Activated T-cell treated with anti-CD3 and anti-CD28 coated beads for 4 hours (primary cell): Measurements from ENCODE around the gene SIAH2.

Experiments
- DNase-seq: peaks from one replicate; pipeline ENCODE4 v3.0.0-alpha.2; 2020

SIAH2 gene

GRCh38 chr3:150733373-150733935 lies 29.5 kb downstream of the SIAH2 start:
- no peak for DNase-seq

DNA sequence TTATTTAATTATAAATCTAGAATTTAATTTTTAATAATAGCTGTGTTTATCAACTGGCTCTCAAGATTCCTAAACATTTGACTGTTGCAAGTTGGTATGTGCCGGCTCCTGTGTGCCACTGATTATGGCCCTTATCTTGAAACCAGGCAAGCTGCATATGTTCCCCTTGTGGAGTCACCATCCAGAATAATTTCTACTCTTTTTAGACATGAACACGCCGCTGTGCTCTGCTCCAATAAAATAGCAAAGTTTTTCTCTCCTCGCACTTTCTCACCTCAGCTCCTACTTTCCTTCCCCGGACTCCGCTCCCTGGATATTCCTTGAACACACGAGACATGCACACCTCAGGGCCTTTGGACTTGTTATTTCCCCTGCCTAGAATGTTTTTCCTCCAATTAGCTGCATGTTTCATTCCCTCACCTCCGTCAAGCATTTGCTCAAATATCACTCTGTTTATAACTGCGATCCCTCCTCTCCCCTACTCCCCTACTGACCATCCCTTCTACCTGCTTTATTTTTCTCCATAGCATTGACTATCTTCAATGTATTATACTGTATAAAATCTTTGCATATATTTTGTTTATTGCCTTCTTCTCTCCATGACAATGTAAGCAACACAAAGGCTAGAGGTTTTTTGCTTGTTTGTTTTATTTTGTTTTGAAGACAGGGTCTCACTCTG lies 33.1 kb downstream of the SIAH2 start:
- DNase-seq, result no peak

DNA sequence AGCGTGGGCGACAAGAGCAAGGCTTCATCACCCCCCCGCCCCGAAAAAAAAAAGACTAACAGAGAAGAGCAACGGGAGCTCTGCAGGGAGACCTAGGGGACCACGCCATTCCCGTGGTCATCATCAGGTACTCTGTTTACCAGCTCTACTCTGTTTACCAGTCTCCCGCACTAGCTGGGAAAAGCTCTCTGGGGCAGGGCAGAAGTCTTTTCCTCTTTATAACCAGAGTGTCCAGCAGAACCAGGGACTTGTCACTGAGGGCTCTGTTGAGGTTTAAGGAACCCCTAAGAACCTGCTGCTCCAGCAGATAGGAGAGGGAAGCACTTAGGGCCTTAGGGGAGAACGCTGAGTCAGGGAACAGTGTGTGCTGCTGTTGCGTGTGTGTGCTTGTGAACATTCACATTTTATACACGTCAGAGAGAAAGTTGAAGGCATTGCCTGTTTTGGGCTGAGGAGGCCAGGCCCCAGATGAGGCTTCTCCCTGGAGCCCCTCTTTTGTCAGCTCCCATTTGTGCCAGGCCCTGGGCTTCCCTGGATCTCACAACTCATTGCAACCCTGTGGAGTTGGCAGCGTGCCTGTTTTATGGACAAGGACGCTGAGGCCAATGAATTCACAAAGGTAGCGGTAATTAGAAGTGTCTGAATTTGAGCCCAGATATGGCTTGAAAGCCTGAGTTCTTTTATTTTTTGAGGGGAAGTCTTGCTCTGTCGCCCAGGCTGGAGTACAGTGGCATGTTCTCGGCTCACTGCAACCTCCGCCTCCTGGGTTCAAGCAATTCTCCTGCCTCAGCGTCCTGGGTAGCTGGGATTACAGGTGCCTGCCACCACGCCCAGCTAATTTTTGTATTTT lies 35.1 kb downstream of the SIAH2 start:
- DNase-seq, result no peak

DNA sequence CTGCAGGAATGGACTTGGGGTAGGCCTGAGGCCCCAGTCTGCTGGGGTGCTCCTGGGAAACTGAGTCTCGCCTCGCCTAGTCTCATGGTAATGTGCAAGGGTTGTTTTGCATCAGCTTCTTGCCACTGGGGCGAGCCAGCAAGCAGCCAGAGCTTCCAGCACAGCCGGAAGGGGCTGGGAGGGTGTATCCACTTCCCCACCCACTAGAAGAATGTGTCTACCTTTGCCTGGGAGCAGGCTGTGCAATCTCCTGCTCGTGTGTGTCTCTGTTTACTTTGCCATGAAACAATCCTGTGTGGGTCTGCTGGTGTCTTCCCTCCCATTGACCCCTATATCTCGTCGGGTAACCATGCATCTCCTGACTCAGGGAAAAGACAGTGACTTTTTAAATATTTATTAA lies 37.4 kb downstream of the SIAH2 start:
- DNase-seq, result no peak

DNA sequence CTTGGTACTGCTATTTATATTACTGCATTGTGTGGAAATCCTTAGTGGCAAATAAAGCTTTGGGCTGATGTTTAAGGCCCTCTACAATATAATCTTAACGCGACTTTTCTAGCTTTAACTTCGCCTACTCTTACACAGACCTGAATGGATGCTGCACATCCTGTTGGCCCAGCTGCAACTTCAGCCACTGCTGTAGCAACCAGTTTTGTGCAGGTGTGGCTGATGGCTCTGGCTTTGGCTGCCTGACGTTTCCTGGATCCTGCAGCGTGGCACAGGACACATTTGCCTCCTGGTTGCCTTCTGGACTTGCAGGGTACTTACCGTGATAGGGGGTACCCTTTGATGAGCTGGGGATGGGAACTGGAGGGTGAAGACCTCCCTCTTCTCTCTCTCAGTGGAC lies 39.0 kb downstream of the SIAH2 start:
- DNase-seq, result no peak

DNA sequence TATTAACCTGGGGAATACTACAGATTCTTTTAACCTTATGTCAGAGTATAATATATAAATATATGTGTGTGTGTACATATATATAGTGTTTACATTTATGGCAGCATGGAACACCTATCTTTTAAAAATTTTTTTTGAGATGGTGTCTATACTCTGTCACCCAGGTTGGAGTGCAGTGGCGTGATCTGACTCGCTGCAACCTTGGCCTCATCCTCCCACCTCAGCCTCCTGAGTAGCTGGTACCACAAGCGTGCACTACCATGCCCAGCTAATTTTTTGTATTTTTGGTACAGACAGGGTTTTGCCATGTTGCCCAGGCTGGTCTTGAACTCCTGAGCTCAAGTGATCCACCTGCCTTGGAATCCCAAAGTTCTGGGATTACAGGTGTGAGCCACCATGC lies 40.7 kb downstream of the SIAH2 start:
- no peak for DNase-seq

- DNase-seq, result no peak
Measured at GRCh38 chr3:150721285-150722130, 41.5 kb downstream of the SIAH2 start.

DNA sequence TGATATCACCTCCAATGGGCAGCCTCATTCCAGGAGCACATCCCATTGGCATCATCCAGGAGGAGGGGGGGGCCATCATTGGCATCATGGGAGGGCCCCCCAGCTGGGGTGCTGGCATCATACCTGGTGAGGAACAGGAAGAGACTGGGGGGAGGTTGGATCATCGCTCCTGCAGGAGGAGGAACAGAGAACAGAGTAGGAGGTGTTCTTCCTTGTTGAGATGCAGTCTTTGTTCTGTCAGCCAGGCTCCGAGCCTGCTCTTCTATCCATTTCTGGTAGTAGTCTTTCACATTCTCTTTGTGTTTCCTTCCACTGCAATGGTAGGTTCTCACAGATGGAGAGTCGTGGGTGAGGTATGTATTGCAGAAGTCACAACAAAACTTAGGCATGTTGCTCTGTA lies 42.5 kb downstream of the SIAH2 start:
- no peak for DNase-seq

DNA sequence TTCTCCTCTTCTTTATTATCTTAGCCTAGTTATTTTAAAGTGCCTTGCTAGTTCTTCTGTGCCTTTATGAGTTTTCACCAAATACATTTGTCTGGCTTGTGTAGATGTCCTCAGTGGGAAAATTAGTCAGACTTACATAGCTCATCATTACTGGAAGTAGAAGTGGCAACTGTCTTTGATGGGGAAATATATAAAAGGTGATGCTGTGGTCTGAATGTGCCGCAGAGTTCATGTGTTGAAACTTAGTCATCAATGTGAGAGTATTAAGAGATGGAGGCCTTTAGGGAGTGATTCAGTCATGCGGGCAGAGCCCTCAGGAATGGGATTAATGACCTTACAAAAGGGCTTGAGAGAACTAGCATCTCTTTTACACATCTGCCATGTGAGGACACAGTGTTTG lies 52.9 kb downstream of the SIAH2 start:
- DNase-seq, result no peak

- DNase-seq, result peak; percentile 41
Measured at GRCh38 chr3:150703756-150704344, 59.1 kb downstream of the SIAH2 start, which contains the start of gene ERICH6. Gene ERICH6 (minus strand): TSS chr3:150703920. CDS start chr3:150703898, 22 bp downstream.

DNA sequence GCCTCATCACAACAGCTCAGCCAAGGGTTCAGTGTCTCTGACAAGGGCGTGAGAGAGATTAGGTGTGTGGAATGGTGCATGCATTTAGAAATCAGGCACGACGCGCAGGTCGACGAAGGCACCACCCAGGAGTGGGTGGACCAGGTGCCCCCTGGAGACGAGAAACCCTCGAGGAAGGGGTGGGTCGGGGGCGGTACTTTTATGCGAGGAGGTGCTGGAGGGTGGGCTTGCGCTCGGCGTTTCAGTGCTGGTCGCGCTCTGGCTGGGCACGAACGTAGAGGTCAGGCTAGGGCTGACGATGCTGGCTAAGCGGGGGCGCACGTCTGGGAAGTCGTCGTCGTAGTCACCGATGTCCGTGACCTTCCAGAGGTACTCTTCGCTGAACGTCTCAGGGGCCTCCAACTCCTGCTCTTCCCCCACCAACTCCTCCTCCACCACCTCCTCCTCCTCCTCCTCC lies 59.6 kb downstream of the SIAH2 start:
- peak; percentile 21 for DNase-seq

DNA sequence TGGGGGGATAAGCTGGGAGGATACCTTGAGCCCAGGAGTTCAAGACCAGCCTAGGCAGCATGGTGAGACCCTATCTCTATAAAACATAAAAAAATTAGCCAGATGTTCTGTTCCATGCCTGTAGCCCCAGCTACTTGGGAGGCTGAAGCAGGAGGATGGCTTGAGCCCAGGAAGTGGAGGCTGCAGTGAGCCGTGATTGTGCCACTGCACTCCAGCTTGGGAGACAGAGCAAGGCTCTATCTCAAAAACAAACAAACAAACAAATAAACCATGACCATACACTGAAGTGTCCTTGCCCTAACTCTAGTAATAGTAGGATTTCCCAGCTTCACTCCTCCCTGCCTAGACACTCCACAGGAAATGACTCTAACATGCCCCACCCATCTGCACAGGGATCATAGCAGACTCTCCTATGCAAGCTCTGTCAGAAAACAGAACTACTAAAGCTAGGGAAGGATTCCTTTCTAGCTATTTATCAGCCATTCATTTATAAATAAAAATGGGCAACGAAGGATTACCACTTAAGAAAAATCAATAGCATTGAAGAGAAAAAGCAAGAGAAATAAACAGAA lies 63.8 kb downstream of the SIAH2 start:
- DNase-seq, result no peak

GRCh38 chr3:150697646-150698045 lies 65.3 kb downstream of the SIAH2 start:
- DNase-seq, result no peak

- DNase-seq, result no peak
Measured at GRCh38 chr3:150691414-150692040, 71.4 kb downstream of the SIAH2 start.
